ENCODE results near the gene ATG9B.

ATG9B gene

GRCh38 chr7:150986556-150986955, 37.7 kb downstream of the ATG9B start:
- H3K27me3 Mint-ChIP-seq: peaks cover 16% of the 10 kb centered on the region
- no peak overlapping the region for H3K27ac Mint-ChIP-seq
- peaks cover 8% of the 10 kb centered on the region for H3K9me3 Mint-ChIP-seq
- peaks cover 10% of the 10 kb centered on the region for H3K4me1 Mint-ChIP-seq
- H3K36me3 Mint-ChIP-seq: peaks cover 6% of the 10 kb centered on the region
- DNase-seq (ENCODE audit: low spot score in 2 of 2) (no peak), ATAC-seq (ENCODE audit: low read depth) (no peak)
- H3K4me3 Mint-ChIP-seq: no peak overlapping the region

- Mint-ChIP-seq H3K9me3 (peaks cover 7% of the 10 kb centered on the region), H3K27me3 (peaks cover 18% of the 10 kb centered on the region), H3K27ac (no peak overlapping the region), H3K4me3 (no peak overlapping the region), H3K4me1 (peaks cover 10% of the 10 kb centered on the region), H3K36me3 (peaks cover 6% of the 10 kb centered on the region)
- DNase-seq (ENCODE audit: low spot score in 2 of 2): peak in 1 of 2 donors; percentile 45
- peak; percentile 56 for ATAC-seq (ENCODE audit: low read depth)
These were observed 38.2 kb downstream of the ATG9B start for GRCh38 chr7:150986099-150986512.

GRCh38 chr7:150983893-150984368, 40.4 kb downstream of the ATG9B start:
- Mint-ChIP-seq H3K4me1 (peaks cover 13% of the 10 kb centered on the region), H3K9me3 (no peaks in the 10 kb centered on the region), H3K36me3 (no peaks in the 10 kb centered on the region), H3K4me3 (no peak overlapping the region), H3K27me3 (peaks cover 16% of the 10 kb centered on the region), H3K27ac (no peak overlapping the region)
- peak in 1 of 2 donors; percentile 37 for DNase-seq (ENCODE audit: low spot score in 2 of 2)
- no peak for ATAC-seq (ENCODE audit: low read depth)

GRCh38 chr7:150982351-150982750, 41.9 kb downstream of the ATG9B start:
- Mint-ChIP-seq H3K27me3 (peaks cover 13% of the 10 kb centered on the region), H3K4me1 (peaks cover 14% of the 10 kb centered on the region), H3K4me3 (no peak overlapping the region), H3K27ac (no peak overlapping the region), H3K9me3 (no peaks in the 10 kb centered on the region), H3K36me3 (no peaks in the 10 kb centered on the region)
- ATAC-seq (ENCODE audit: low read depth) (no peak), DNase-seq (ENCODE audit: low spot score in 2 of 2) (no peak)

- Mint-ChIP-seq H3K9me3 (no peaks in the 10 kb centered on the region), H3K27ac (no peak overlapping the region), H3K4me1 (peaks cover 21% of the 10 kb centered on the region), H3K4me3 (no peak overlapping the region), H3K36me3 (peaks cover 3% of the 10 kb centered on the region), H3K27me3 (peaks cover 17% of the 10 kb centered on the region)
- DNase-seq (ENCODE audit: low spot score in 2 of 2): no peak
- ATAC-seq (ENCODE audit: low read depth): no peak
These were observed 42.6 kb downstream of the ATG9B start for GRCh38 chr7:150981644-150982043.

GRCh38 chr7:150980663-150981062, 43.6 kb downstream of the ATG9B start:
- H3K27me3 Mint-ChIP-seq: peaks cover 16% of the 10 kb centered on the region
- no peak overlapping the region for H3K4me3 Mint-ChIP-seq
- ATAC-seq (ENCODE audit: low read depth) (no peak), DNase-seq (ENCODE audit: low spot score in 2 of 2) (no peak)
- peaks cover 3% of the 10 kb centered on the region for H3K36me3 Mint-ChIP-seq
- no peak overlapping the region for H3K27ac Mint-ChIP-seq
- H3K4me1 Mint-ChIP-seq: peaks cover 18% of the 10 kb centered on the region
- no peaks in the 10 kb centered on the region for H3K9me3 Mint-ChIP-seq

- Mint-ChIP-seq H3K9me3 (no peaks in the 10 kb centered on the region), H3K27me3 (peaks cover 18% of the 10 kb centered on the region)
- no peak for ATAC-seq (ENCODE audit: low read depth)
These were observed 44.4 kb downstream of the ATG9B start for GRCh38 chr7:150979713-150980390.

GRCh38 chr7:150978126-150978789, 46.0 kb downstream of the ATG9B start, which contains the start of gene KCNH2:
Gene KCNH2 (minus strand): TSS chr7:150978321. CDS start chr7:150977913, 408 bp downstream.
- ATAC-seq (ENCODE audit: low read depth) (no peak), DNase-seq (ENCODE audit: low spot score in 2 of 2) (no peak)
- Mint-ChIP-seq H3K36me3 (peaks cover 4% of the 10 kb centered on the region), H3K27me3 (peaks cover 18% of the 10 kb centered on the region), H3K9me3 (no peaks in the 10 kb centered on the region), H3K4me3 (peak within 1 kb of the TSS; percentile 89), H3K27ac (peak within 1 kb of the TSS; percentile 79), H3K4me1 (peaks cover 31% of the 10 kb centered on the region)

More at GRCh38 chr7:150979713-150980390, 44.4 kb downstream of the ATG9B start:
- H3K4me1 Mint-ChIP-seq: peaks cover 23% of the 10 kb centered on the region
- no peak overlapping the region for H3K27ac Mint-ChIP-seq
- peaks cover 4% of the 10 kb centered on the region for H3K36me3 Mint-ChIP-seq
- peak overlapping the region; percentile 47 for H3K4me3 Mint-ChIP-seq
- no peak for DNase-seq (ENCODE audit: low spot score in 2 of 2)

GRCh38 chr7:150977382-150978125, 46.7 kb downstream of the ATG9B start:
- H3K36me3 Mint-ChIP-seq: peaks cover 4% of the 10 kb centered on the region
- H3K4me3 Mint-ChIP-seq: peak overlapping the region; percentile 89
- no peak overlapping the region for H3K27ac Mint-ChIP-seq
- H3K9me3 Mint-ChIP-seq: no peaks in the 10 kb centered on the region
- DNase-seq (ENCODE audit: low spot score in 2 of 2) (no peak), ATAC-seq (ENCODE audit: low read depth) (no peak)
- H3K4me1 Mint-ChIP-seq: peaks cover 38% of the 10 kb centered on the region
- peaks cover 18% of the 10 kb centered on the region for H3K27me3 Mint-ChIP-seq

GRCh38 chr7:150976529-150977381, 47.5 kb downstream of the ATG9B start:
- no peaks in the 10 kb centered on the region for H3K9me3 Mint-ChIP-seq
- H3K27me3 Mint-ChIP-seq: peaks cover 15% of the 10 kb centered on the region
- no peak for DNase-seq (ENCODE audit: low spot score in 2 of 2)
- ATAC-seq (ENCODE audit: low read depth): no peak
- H3K4me3 Mint-ChIP-seq: peak overlapping the region; percentile 89
- H3K36me3 Mint-ChIP-seq: peaks cover 4% of the 10 kb centered on the region
- H3K27ac Mint-ChIP-seq: no peak overlapping the region
- peaks cover 38% of the 10 kb centered on the region for H3K4me1 Mint-ChIP-seq

GRCh38 chr7:150975536-150976319, 48.6 kb downstream of the ATG9B start:
- H3K4me1 Mint-ChIP-seq: peaks cover 46% of the 10 kb centered on the region
- peaks cover 4% of the 10 kb centered on the region for H3K36me3 Mint-ChIP-seq
- ATAC-seq (ENCODE audit: low read depth) (no peak), DNase-seq (ENCODE audit: low spot score in 2 of 2) (no peak)
- peak overlapping the region; percentile 53 for H3K27ac Mint-ChIP-seq
- peak overlapping the region; percentile 89 for H3K4me3 Mint-ChIP-seq
- no peaks in the 10 kb centered on the region for H3K9me3 Mint-ChIP-seq
- H3K27me3 Mint-ChIP-seq: peaks cover 12% of the 10 kb centered on the region

GRCh38 chr7:150974468-150975391, 49.6 kb downstream of the ATG9B start:
- peak; percentile 69 to 74 for DNase-seq (ENCODE audit: low spot score in 2 of 2)
- Mint-ChIP-seq H3K4me3 (peak overlapping the region; percentile 89), H3K27ac (peak overlapping the region; percentile 94), H3K4me1 (peaks cover 47% of the 10 kb centered on the region), H3K9me3 (no peaks in the 10 kb centered on the region), H3K27me3 (peaks cover 9% of the 10 kb centered on the region), H3K36me3 (peaks cover 4% of the 10 kb centered on the region)
- peak; percentile 71 for ATAC-seq (ENCODE audit: low read depth)
